K562 (cell line): ENCODE results near the gene NLGN4X.

Experiments
- MAFF ChIP-seq: IDR thresholded peaks from 2 replicates; pipeline ENCODE4 v1.6.1; 2012; ENCODE audit warnings: low read length, improper control_type of control experiment
- YY1 ChIP-seq, 3 experiments: IDR thresholded peaks; 2 replicates each; pipeline ENCODE4 v1.6.1; 2011; ENCODE audit warnings: low read length in 2 of 3, mild to moderate bottlenecking in 2 of 3, moderate library complexity in 2 of 3, borderline replicate concordance in 1 of 3, control low read depth in 1 of 3, low read depth in 1 of 3; ENCODE audit not compliant: insufficient read depth in 3 of 3, insufficient replicate concordance in 2 of 3, control insufficient read depth in 1 of 3, insufficient read length in 1 of 3; ENCODE audit errors: extremely low read depth in 1 of 3
- TF ChIP-seq, protein P1 (sequence below): fragments of 250-450 bp; sonication (Bioruptor Pico); IDR thresholded peaks from 2 replicates; pipeline ENCODE4 v1.8.0; 2022; ENCODE audit warnings: inconsistent platforms, mild to moderate bottlenecking, moderate library complexity, borderline replicate concordance

DNA sequence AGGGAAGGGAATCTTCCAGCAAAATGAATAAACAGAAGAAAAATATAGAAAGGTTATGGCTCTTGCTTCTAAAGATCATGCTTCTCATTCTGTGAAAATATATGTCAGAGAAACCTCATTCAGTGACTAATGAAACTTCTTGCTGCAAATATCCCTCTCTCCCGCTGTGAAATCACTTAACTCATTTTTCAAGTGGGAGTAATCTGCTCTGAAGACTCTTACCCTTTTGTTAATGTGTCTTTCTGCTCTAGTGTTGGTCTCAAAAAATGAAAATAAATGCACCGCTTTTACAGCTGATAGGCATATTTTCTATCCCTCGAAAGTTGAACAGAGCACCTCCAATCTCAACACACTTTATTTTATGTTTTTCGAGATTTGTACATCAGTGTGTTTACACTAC is 252.3 kb downstream of the NLGN4X start:
- TF ChIP-seq MAFF (no peak), YY1 (IDR thresholded peaks at IDR 0.05; ENCODE audit: borderline replicate concordance in 1 of 3, control insufficient read depth in 1 of 3, extremely low read depth in 1 of 3, insufficient read depth in 3 of 3, insufficient read length in 1 of 3, insufficient replicate concordance in 2 of 3, low read depth in 1 of 3, low read length in 2 of 3) (no peak)
- TF ChIP-seq, protein P1, sequence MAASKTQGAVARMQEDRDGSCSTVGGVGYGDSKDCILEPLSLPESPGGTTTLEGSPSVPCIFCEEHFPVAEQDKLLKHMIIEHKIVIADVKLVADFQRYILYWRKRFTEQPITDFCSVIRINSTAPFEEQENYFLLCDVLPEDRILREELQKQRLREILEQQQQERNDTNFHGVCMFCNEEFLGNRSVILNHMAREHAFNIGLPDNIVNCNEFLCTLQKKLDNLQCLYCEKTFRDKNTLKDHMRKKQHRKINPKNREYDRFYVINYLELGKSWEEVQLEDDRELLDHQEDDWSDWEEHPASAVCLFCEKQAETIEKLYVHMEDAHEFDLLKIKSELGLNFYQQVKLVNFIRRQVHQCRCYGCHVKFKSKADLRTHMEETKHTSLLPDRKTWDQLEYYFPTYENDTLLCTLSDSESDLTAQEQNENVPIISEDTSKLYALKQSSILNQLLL (CRISPR knock-in tag) = no peak
